ENCODE results near the gene ABHD18.
"Not testable (repeated sequence)": the region's sequence is repeated elsewhere in the genome, so short reads cannot be mapped to it uniquely, and the experiment has no call there.

GRCh38 chr4:128055441-128056206 lies 90.4 kb downstream of the ABHD18 start:
- TF ChIP-seq CTCF (IDR thresholded peaks at IDR 0.05; ENCODE audit: borderline replicate concordance, extremely low read depth, low read length, poor library complexity, severe bottlenecking); EZH2 (IDR thresholded peaks at IDR 0.05; ENCODE audit: borderline replicate concordance, low read depth, low read length, severe bottlenecking): not testable (repeated sequence)
